Caco-2 (cell line): ENCODE results near the gene PAX5. TPM values are rescaled to one million over a fixed set of nuclear protein-coding genes. Genes with fewer than 3 reads are reported as not detected.

ENCODE experiments used
- BruUV-seq: library from RNA; stranded (reverse); fragments of 400-500 nt; replicated peaks from 2 replicates; lab custom pipeline; 2021; lab: Mats Ljungman, UMichigan
- CTCF ChIA-PET: fragments of 300-600 bp; sonication (Branson Sonifier 250); formaldehyde crosslinking; loops from one replicate; lab custom pipeline; 2022; ENCODE audit warnings: antibody characterized with exemption; lab: Charles Lee
- POLR2A ChIA-PET: fragments of 300-600 bp; sonication (Branson Sonifier 250); formaldehyde crosslinking; loops from one replicate; lab custom pipeline; 2022; ENCODE audit warnings: antibody characterized with exemption; lab: Charles Lee
- DNase-seq, 2 experiments: peaks; one replicate each; pipeline versions ENCODE4 v3.0.0 to v3.0.0-alpha.2; 2020 to 2022
- H3K27me3 ChIP-seq: replicated peaks from 2 replicates; pipeline ENCODE4 v1.6.0; 2011; ENCODE audit warnings: low read length; ENCODE audit not compliant: control insufficient read depth, insufficient read depth
- H3K36me3 ChIP-seq: 2 replicates; pipeline ENCODE4 v1.5.1; 2011; ENCODE audit warnings: low read length; ENCODE audit not compliant: control insufficient read depth, insufficient read depth
- H3K4me1 ChIP-seq: fragments of 250-450 bp; sonication (Bioruptor Pico); 2 replicates; pipeline ENCODE4 v1.5.1; 2020; ENCODE audit warnings: mild to moderate bottlenecking
- H3K4me3 ChIP-seq: 2 replicates; pipeline ENCODE4 v1.5.1; 2011; ENCODE audit warnings: low read depth, mild to moderate bottlenecking, control low read depth, low read length
- H3K9me3 ChIP-seq: fragments of 250-450 bp; sonication (Bioruptor Pico); 2 replicates; pipeline ENCODE4 v1.5.1; 2020; ENCODE audit warnings: mild to moderate bottlenecking, moderate library complexity
- H3K27ac Mint-ChIP-seq: one replicate; pipeline ENCODE4 v1.8.0; 2022; ENCODE audit warnings: mixed read lengths; ENCODE audit not compliant: unreplicated experiment
- H3K27me3 Mint-ChIP-seq: one replicate; pipeline ENCODE4 v1.8.0; 2022; ENCODE audit warnings: mixed read lengths; ENCODE audit not compliant: insufficient read depth, unreplicated experiment
- H3K36me3 Mint-ChIP-seq: one replicate; pipeline ENCODE4 v1.8.0; 2022; ENCODE audit warnings: mild to moderate bottlenecking, mixed read lengths; ENCODE audit not compliant: insufficient read depth, unreplicated experiment
- H3K4me1 Mint-ChIP-seq: one replicate; pipeline ENCODE4 v1.8.0; 2022; ENCODE audit warnings: low read depth, mixed read lengths; ENCODE audit not compliant: unreplicated experiment
- H3K4me3 Mint-ChIP-seq: one replicate; pipeline ENCODE4 v1.8.0; 2022; ENCODE audit warnings: mild to moderate bottlenecking, moderate library complexity, mixed read lengths; ENCODE audit not compliant: unreplicated experiment
- H3K9me3 Mint-ChIP-seq: one replicate; pipeline ENCODE4 v1.8.0; 2022; ENCODE audit warnings: mixed read lengths; ENCODE audit not compliant: unreplicated experiment
- CTCF ChIP-seq, 2 experiments: fragments of 200-600 bp in 1 of 2; IDR thresholded peaks; 1 replicate in 1 of 2; 2 replicates in 1 of 2; pipeline versions ENCODE4 v1.5.1 to v1.8.0; 2011 to 2022; ENCODE audit warnings: antibody characterized with exemption in 1 of 2, control low read depth in 1 of 2, inconsistent platforms in 1 of 2, low read depth in 1 of 2, low read length in 1 of 2, mild to moderate bottlenecking in 1 of 2, moderate library complexity in 1 of 2; ENCODE audit not compliant: insufficient read depth in 1 of 2, severe bottlenecking in 1 of 2, unreplicated experiment in 1 of 2
- intact Hi-C: fragments of 100-400 bp; cut with micrococcal nuclease; formaldehyde crosslinking; loops from one replicate; pipeline ENCODE4 v1.10.0; 2022; ENCODE audit not compliant: unreplicated experiment
- total RNA-seq: library from RNA; stranded (reverse); gene quantifications from 2 replicates; pipeline ENCODE4 v1.2.3, GENCODE V29; 2022

PAX5 gene
- total RNA-seq, 1 experiment from 2014 or later = not detected

DNA sequence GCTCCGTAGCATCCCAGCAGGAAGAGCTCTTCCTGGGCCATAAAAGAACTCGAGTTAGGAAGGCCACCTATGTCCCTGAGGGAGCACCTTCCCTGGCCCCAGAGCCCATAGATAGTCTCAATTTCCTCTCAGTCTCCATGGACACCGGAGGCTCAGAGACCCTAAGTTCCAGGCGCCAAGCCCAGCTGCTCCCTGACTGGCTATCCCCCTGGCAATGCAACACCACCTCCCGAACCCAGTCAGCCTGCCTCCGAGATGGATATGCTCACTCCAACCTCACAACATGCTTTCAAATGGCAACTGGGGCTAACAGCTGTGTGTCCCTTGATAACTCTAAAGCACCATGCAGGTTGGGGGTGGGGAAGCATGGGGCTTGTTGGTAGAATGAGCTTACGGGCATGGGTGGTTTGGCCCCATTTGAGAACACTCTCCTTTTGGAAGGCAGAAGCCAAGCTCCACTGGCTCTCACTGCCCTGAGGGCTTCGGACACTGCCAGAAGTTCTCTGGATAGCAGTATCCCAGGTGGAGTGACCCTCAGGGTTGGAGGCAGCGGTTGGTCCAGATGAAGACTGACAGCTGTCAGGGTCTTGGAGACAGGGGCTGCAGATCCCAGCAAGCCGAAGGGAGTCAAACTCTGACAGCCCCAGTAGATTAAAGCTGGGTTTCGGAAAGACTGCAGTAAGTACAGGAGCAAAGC lies 165.3 kb downstream of the PAX5 start:
- no TSS peak for BruUV-seq
- Mint-ChIP-seq H3K4me3 (no peak overlapping the region), H3K4me1 (peaks cover 21% of the 10 kb centered on the region), H3K9me3 (peaks cover 10% of the 10 kb centered on the region), H3K27ac (peak overlapping the region; percentile 42), H3K27me3 (no peaks in the 10 kb centered on the region), H3K36me3 (no peaks in the 10 kb centered on the region)
- DNase-seq = no peak
- Histone ChIP-seq H3K9me3 (no peaks in the 10 kb centered on the region), H3K36me3 (no peaks in the 10 kb centered on the region), H3K4me1 (peaks cover 28% of the 10 kb centered on the region), H3K4me3 (no peak overlapping the region), H3K27me3 (no peaks in the 10 kb centered on the region)
- POLR2A ChIA-PET = no interaction called here
- CTCF ChIA-PET = interaction anchor here (0.7 to 1.5 kb wide), 3 partner anchors 12 to 560 kb away, joined by 3 to 5 read pairs (median 3); no protein-coding TSS in a partner anchor
- no peak for TF ChIP-seq CTCF (IDR thresholded peaks at IDR 0.05; ENCODE audit: insufficient read depth in 1 of 2, low read depth in 1 of 2, low read length in 1 of 2, severe bottlenecking in 1 of 2, unreplicated experiment in 1 of 2)
- intact Hi-C loops = loop anchor here (1.0 to 2.0 kb wide), 3 partner anchors 27 to 159 kb away; no protein-coding TSS in a partner anchor

- peaks cover 28% of the 10 kb centered on the region for H3K4me1 ChIP-seq
- H3K4me3 ChIP-seq = no peak overlapping the region
- H3K4me3 Mint-ChIP-seq = peak overlapping the region; percentile 50
- ChIA-PET CTCF (interaction anchor here (0.7 to 1.5 kb wide), 4 partner anchors 11 to 561 kb away, joined by 3 to 5 read pairs (median 3); no protein-coding TSS in a partner anchor), POLR2A (no interaction called here)
- no peak for TF ChIP-seq CTCF (IDR thresholded peaks at IDR 0.05; ENCODE audit: insufficient read depth in 1 of 2, low read depth in 1 of 2, low read length in 1 of 2, severe bottlenecking in 1 of 2, unreplicated experiment in 1 of 2)
- H3K9me3 Mint-ChIP-seq = peaks cover 10% of the 10 kb centered on the region
- BruUV-seq = no TSS peak
- no peaks in the 10 kb centered on the region for H3K36me3 Mint-ChIP-seq
- no peaks in the 10 kb centered on the region for H3K36me3 ChIP-seq
- intact Hi-C loops = loop anchor here (1.0 to 2.0 kb wide), 3 partner anchors 27 to 159 kb away; no protein-coding TSS in a partner anchor
- peaks cover 21% of the 10 kb centered on the region for H3K4me1 Mint-ChIP-seq
- H3K9me3 ChIP-seq = no peaks in the 10 kb centered on the region
- no peaks in the 10 kb centered on the region for H3K27me3 ChIP-seq
- peak; percentile 80 to 91 for DNase-seq
- peak overlapping the region; percentile 42 for H3K27ac Mint-ChIP-seq
- no peaks in the 10 kb centered on the region for H3K27me3 Mint-ChIP-seq
Observed at GRCh38 chr9:36867672-36868471, 166.2 kb downstream of the PAX5 start.

DNA sequence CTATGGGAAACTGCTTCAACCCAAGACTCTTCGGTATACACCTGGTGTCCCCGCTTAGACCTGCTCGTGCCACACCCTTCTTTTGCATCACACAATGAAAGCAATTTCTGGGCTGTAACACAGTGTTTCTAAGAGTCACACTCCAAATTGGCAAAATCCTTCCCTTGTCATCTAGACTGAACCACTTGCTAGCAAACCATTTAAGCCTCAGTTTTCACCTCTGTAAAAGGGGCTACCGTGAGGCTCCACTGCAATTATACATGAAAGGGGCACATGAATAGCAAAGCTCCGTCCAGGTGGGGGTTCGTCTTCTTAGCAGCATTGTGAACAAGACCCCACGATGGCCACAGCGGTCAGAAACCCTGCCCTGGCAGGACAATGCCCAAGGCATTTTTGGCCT lies 166.8 kb downstream of the PAX5 start:
- Mint-ChIP-seq H3K27me3 (no peaks in the 10 kb centered on the region), H3K27ac (peak overlapping the region; percentile 42), H3K9me3 (peaks cover 10% of the 10 kb centered on the region), H3K4me1 (peaks cover 24% of the 10 kb centered on the region), H3K36me3 (no peaks in the 10 kb centered on the region), H3K4me3 (peak overlapping the region; percentile 50)
- POLR2A ChIA-PET = no interaction called here
- DNase-seq = no peak
- TF ChIP-seq CTCF (IDR thresholded peaks at IDR 0.05; ENCODE audit: insufficient read depth in 1 of 2, low read depth in 1 of 2, low read length in 1 of 2, severe bottlenecking in 1 of 2, unreplicated experiment in 1 of 2) = no peak
- Histone ChIP-seq H3K36me3 (no peaks in the 10 kb centered on the region), H3K9me3 (no peaks in the 10 kb centered on the region), H3K27me3 (no peaks in the 10 kb centered on the region), H3K4me1 (peaks cover 28% of the 10 kb centered on the region), H3K4me3 (no peak overlapping the region)
- intact Hi-C loops = no loop called here
- CTCF ChIA-PET = interaction anchor here (1.0 kb wide), 1 partner anchor 124 kb away, joined by 3 read pairs; no protein-coding TSS in a partner anchor
- BruUV-seq = no TSS peak
